ENCODE measurements around the gene MZT1.

GRCh38 chr13:72700509-72700908, 26.9 kb downstream of the MZT1 start:
- TF ChIP-seq CTCF (IDR thresholded peaks at IDR 0.05) = no peak
- TF ChIP-seq POLR2A (IDR thresholded peaks at IDR 0.05) = no peak

Measured in uterus (tissue), 2 donors.